ENCODE results near the gene SP5.

GRCh38 chr2:170761572-170761971, 46.4 kb downstream of the SP5 start:
- TF ChIP-seq CTCF (IDR thresholded peaks at IDR 0.05; ENCODE audit: insufficient read depth, low read depth, low read length) = no peak
- no peak for TF ChIP-seq EZH2 (IDR thresholded peaks at IDR 0.05; ENCODE audit: insufficient read depth, low read length)
